GM12878 (cell line): ENCODE measurements around the gene OR2V1. TPM values are rescaled to one million over a fixed set of nuclear protein-coding genes. Genes with fewer than 3 reads are reported as not detected.

ENCODE experiments used
- ATAC-seq: fragments of 200-7000 bp; cut with Tn5 transposase; 3 replicates; pipeline ENCODE4 v1.9.1; 2020; ENCODE audit warnings: mild to moderate bottlenecking, moderate library complexity
- BruUV-seq: library from RNA; stranded (reverse); fragments of 400-500 nt; replicated peaks from 2 replicates; lab custom pipeline; 2021; lab: Mats Ljungman, UMichigan
- CTCF ChIA-PET: fragments of 300-600 bp; sonication (Branson Sonifier 250); formaldehyde crosslinking; extraction: SDS; loops from one replicate; lab custom pipeline; 2021; ENCODE audit warnings: inconsistent platforms; lab: Yijun Ruan, JAX
- POLR2A ChIA-PET: fragments of 350-600 bp; formaldehyde crosslinking; extraction: SDS; loops from one replicate; lab custom pipeline; 2021; ENCODE audit warnings: inconsistent platforms; lab: Charles Lee
- RAD21 ChIA-PET: fragments of 300-600 bp; sonication (Branson Sonifier 250); formaldehyde crosslinking; loops from one replicate; lab custom pipeline; 2023; ENCODE audit warnings: antibody characterized with exemption; ENCODE audit not compliant: unreplicated experiment; lab: Charles Lee
- SMC1A ChIA-PET: fragments of 300-600 bp; sonication (Branson Sonifier 250); formaldehyde crosslinking; loops from one replicate; lab custom pipeline; 2023; ENCODE audit not compliant: unreplicated experiment, uncharacterized antibody; lab: Charles Lee
- DNase-seq: peaks from one replicate; pipeline ENCODE4 v3.0.0-alpha.2; 2011; ENCODE audit warnings: low read depth, low spot score
- FAIRE-seq: peaks from 3 replicates; lab custom pipeline; 2011; peaks lifted over from hg19 to GRCh38; lab: Jason Lieb, UNC
- H2AFZ ChIP-seq: 2 replicates; pipeline ENCODE4 v1.6.0; 2011; ENCODE audit warnings: low read depth, low read length, control low read depth; ENCODE audit not compliant: control insufficient read depth
- H3K27ac ChIP-seq: 2 replicates; pipeline ENCODE4 v1.5.1; 2011; ENCODE audit warnings: control low read depth; ENCODE audit not compliant: control insufficient read depth, insufficient read depth
- H3K27me3 ChIP-seq, 2 experiments: replicated peaks in 1 of 2; 2 replicates each; pipeline versions ENCODE4 v1.6.0 to v1.6.1; 2011; ENCODE audit warnings: low read length in 1 of 2; ENCODE audit not compliant: control insufficient read depth in 2 of 2, insufficient read depth in 2 of 2
- H3K36me3 ChIP-seq, 2 experiments: 2 replicates each; pipeline ENCODE4 v1.5.1; 2011; ENCODE audit warnings: low read length in 1 of 2; ENCODE audit not compliant: control insufficient read depth in 2 of 2, insufficient read depth in 2 of 2
- H3K4me1 ChIP-seq: 2 replicates; pipeline ENCODE4 v1.6.1; 2011; ENCODE audit warnings: mild to moderate bottlenecking, low read length, moderate library complexity, mixed read lengths; ENCODE audit not compliant: control insufficient read depth, insufficient read depth
- H3K4me2 ChIP-seq: 2 replicates; pipeline ENCODE4 v1.6.0; 2011; ENCODE audit warnings: control low read depth; ENCODE audit not compliant: control insufficient read depth, insufficient read depth
- H3K4me3 ChIP-seq: fragments of 200-600 bp; sonication (generic); 2 replicates; pipeline ENCODE4 v1.5.1; 2016
- H3K79me2 ChIP-seq: 2 replicates; pipeline ENCODE4 v1.6.0; 2011; ENCODE audit warnings: low read length; ENCODE audit not compliant: control insufficient read depth, insufficient read depth
- H3K9ac ChIP-seq: 2 replicates; pipeline ENCODE4 v1.8.0; 2011; ENCODE audit warnings: low read length, control low read depth, mixed read lengths; ENCODE audit not compliant: control insufficient read depth, insufficient read depth
- H3K9me3 ChIP-seq: replicated peaks from 3 replicates; pipeline ENCODE4 v1.5.1; 2011; ENCODE audit warnings: mild to moderate bottlenecking, low read length; ENCODE audit not compliant: control insufficient read depth, insufficient read depth
- H4K20me1 ChIP-seq: 2 replicates; pipeline ENCODE4 v1.6.0; 2011; ENCODE audit not compliant: control insufficient read depth, insufficient read depth
- ATF7 ChIP-seq: fragments of 450-650 bp; IDR thresholded peaks from 2 replicates; pipeline ENCODE4 v1.6.1; 2016; ENCODE audit warnings: low read depth, mild to moderate bottlenecking
- CHD4 ChIP-seq: fragments of 200-600 bp; sonication (generic); IDR thresholded peaks from 2 replicates; pipeline ENCODE4 v1.6.1; 2016; ENCODE audit warnings: mild to moderate bottlenecking
- ESRRA ChIP-seq: IDR thresholded peaks from 2 replicates; pipeline ENCODE4 v1.6.1; 2012; ENCODE audit warnings: mild to moderate bottlenecking, low read length, improper control_type of control experiment
- HDAC6 ChIP-seq: fragments of 200-600 bp; sonication (generic); IDR thresholded peaks from one replicate; pipeline ENCODE4 v1.8.0; 2017; ENCODE audit warnings: antibody characterized with exemption; ENCODE audit not compliant: unreplicated experiment
- MEF2B ChIP-seq: fragments of 450-650 bp; IDR thresholded peaks from 2 replicates; pipeline ENCODE4 v1.6.1; 2018; ENCODE audit warnings: mild to moderate bottlenecking, moderate library complexity; ENCODE audit not compliant: partially characterized antibody, poor library complexity, severe bottlenecking
- MYC ChIP-seq: IDR thresholded peaks from 2 replicates; pipeline ENCODE4 v1.6.1; 2011; ENCODE audit warnings: mild to moderate bottlenecking, low read length, moderate library complexity, inconsistent platforms; ENCODE audit not compliant: insufficient read depth, insufficient replicate concordance, insufficient read length, severe bottlenecking
- NBN ChIP-seq: fragments of 450-650 bp; IDR thresholded peaks from 2 replicates; pipeline ENCODE4 v1.6.1; 2016
- NKRF ChIP-seq: fragments of 450-650 bp; conservative IDR thresholded peaks from 2 replicates; pipeline ENCODE4 v1.6.1; 2017; ENCODE audit warnings: mild to moderate bottlenecking, moderate library complexity
- SPI1 ChIP-seq: IDR thresholded peaks from 2 replicates; pipeline ENCODE4 v1.6.1; 2011; ENCODE audit warnings: low read depth, mild to moderate bottlenecking, low read length, moderate library complexity, borderline replicate concordance; ENCODE audit not compliant: insufficient read depth
- TARDBP ChIP-seq: IDR thresholded peaks from 2 replicates; pipeline ENCODE4 v1.6.1; 2016; ENCODE audit warnings: borderline replicate concordance
- USF1 ChIP-seq: IDR thresholded peaks from 2 replicates; pipeline ENCODE4 v1.6.1; 2011; ENCODE audit warnings: borderline replicate concordance, low read depth, mild to moderate bottlenecking, moderate library complexity, mixed read lengths, low read length; ENCODE audit not compliant: insufficient read depth; ENCODE audit errors: extremely low read length
- ZNF384 ChIP-seq: IDR thresholded peaks from 2 replicates; pipeline ENCODE4 v1.6.1; 2012; ENCODE audit warnings: low read depth, mild to moderate bottlenecking, low read length, improper control_type of control experiment, borderline replicate concordance
- WGBS: methylation state at CpG from one replicate; pipeline ENCODE4 v1.1.6; 2016; ENCODE audit warnings: low lambda C conversion rate; ENCODE audit not compliant: insufficient replicate concordance, insufficient coverage; ENCODE audit errors: missing lambda C conversion rate; 5-methylcytosine and 5-hydroxymethylcytosine counted together
- in situ Hi-C: fragments of 300-500 bp; cut with MboI; formaldehyde crosslinking; loops from 9 replicates; pipeline ENCODE4 v1.14.3; 2018; ENCODE audit warnings: mixed read lengths
- intact Hi-C: fragments of 100-400 bp; cut with micrococcal nuclease; formaldehyde crosslinking; loops from one replicate; pipeline ENCODE4 v1.14.2; 2022; ENCODE audit not compliant: unreplicated experiment
- polyA plus RNA-seq, 11 experiments: library from polyadenylated mRNA; depleted of rRNA in 4 of 11; unstranded in 6 of 11; stranded (reverse) in 5 of 11; fragments of >200 nt; fragmentation: Nextera tagmentation in 4 of 11; fragmentation: Illumina TruSeq in 1 of 11; extraction: Ambion mirVana in 4 of 11; extraction: Trizol in 1 of 11; gene quantifications; 1 replicate in 1 of 11; 2 replicates in 10 of 11; pipeline versions ENCODE4 v1.2.1 to v1.2.3, GENCODE V29; 2011 to 2016; ENCODE audit warnings: inconsistent platforms in 2 of 11, missing spikeins in 2 of 11, low read depth in 1 of 11
- total RNA-seq, 4 experiments: library from RNA; depleted of rRNA in 3 of 4; stranded (reverse); fragments of >200 nt in 3 of 4; fragmentation: Illumina TruSeq in 1 of 4; extraction: Trizol in 1 of 4; gene quantifications; 2 replicates each; pipeline versions ENCODE4 v1.2.1 to v1.2.3, GENCODE V29; 2013 to 2021

Gene OR2V1
- total and polyA plus RNA-seq, 10 of the 15 experiments (the other 5 are each of a cell fraction or from before 2014, with no cell fraction given), result 0.20 to 4.4 TPM; not detected in 8

- in situ Hi-C loops, result no loop called here
- RAD21 ChIA-PET, result interaction anchor here (0.9 to 2.3 kb wide), 12 partner anchors 9 to 363 kb away, joined by 3 to 14 read pairs (median 4); partner anchors contain the start of gene ZFP62
- TF ChIP-seq HDAC6, result no peak
- TF ChIP-seq ATF7, result peak; percentile 28; the same call in 1 of the 2 replicates
- H3K4me3 ChIP-seq, result peak overlapping the region; percentile 7; the same call in 1 of the 2 replicates
- intact Hi-C loops, result no loop called here
- no peak for DNase-seq
- H3K27me3 ChIP-seq, result no peaks in the 10 kb centered on the region
- WGBS, result 33% methylated on average over 14 of the region's 14 CpGs
- H4K20me1 ChIP-seq, result no peaks in the 10 kb centered on the region
- peaks cover 32% of the 10 kb centered on the region for H3K4me1 ChIP-seq
- POLR2A ChIA-PET, result interaction anchor here (1.1 to 1.6 kb wide), 5 partner anchors 11 to 356 kb away, joined by 3 to 8 read pairs (median 5); no protein-coding TSS in a partner anchor
- no peaks in the 10 kb centered on the region for H3K9me3 ChIP-seq
- H3K9ac ChIP-seq, result no peak overlapping the region
- no peaks in the 10 kb centered on the region for H3K36me3 ChIP-seq
- H3K79me2 ChIP-seq, result no peaks in the 10 kb centered on the region
- SMC1A ChIA-PET, result interaction anchor here (0.8 to 2.6 kb wide), 18 partner anchors 8 to 402 kb away, joined by 3 to 17 read pairs (median 4); no protein-coding TSS in a partner anchor
- H3K27ac ChIP-seq, result no peak overlapping the region
- H2AFZ ChIP-seq, result peak overlapping the region; percentile 45
- ATAC-seq, result no peak
- FAIRE-seq, result no peak
- CTCF ChIA-PET, result interaction anchor here (0.6 to 4.5 kb wide), 24 partner anchors 8 to 386 kb away, joined by 3 to 37 read pairs (median 4); partner anchors contain the start of gene BTNL9
- H3K4me2 ChIP-seq, result peak overlapping the region; percentile 76
- no TSS peak for BruUV-seq
Observed at GRCh38 chr5:181168595-181169118, 37.7 kb upstream of the OR2V1 start.

GRCh38 chr5:181167814-181168488, 37.0 kb upstream of the OR2V1 start:
- no peak for DNase-seq
- Histone ChIP-seq H3K36me3 (no peaks in the 10 kb centered on the region), H3K79me2 (no peaks in the 10 kb centered on the region), H3K9me3 (no peaks in the 10 kb centered on the region), H3K4me2 (peak overlapping the region; percentile 76), H2AFZ (no peak overlapping the region), H4K20me1 (no peaks in the 10 kb centered on the region), H3K27me3 (no peaks in the 10 kb centered on the region), H3K27ac (no peak overlapping the region), H3K4me1 (peaks cover 32% of the 10 kb centered on the region), H3K9ac (no peak overlapping the region), H3K4me3 (no peak overlapping the region)
- in situ Hi-C loops, result no loop called here
- ChIA-PET CTCF (interaction anchor here (0.8 to 4.5 kb wide), 26 partner anchors 9 to 386 kb away, joined by 3 to 37 read pairs (median 4); partner anchors contain the start of gene BTNL9), POLR2A (interaction anchor here (1.1 to 1.6 kb wide), 5 partner anchors 11 to 355 kb away, joined by 3 to 8 read pairs (median 5); no protein-coding TSS in a partner anchor), RAD21 (interaction anchor here (0.9 to 2.3 kb wide), 14 partner anchors 10 to 362 kb away, joined by 3 to 14 read pairs (median 4); partner anchors contain the start of gene ZFP62), SMC1A (interaction anchor here (0.8 to 2.6 kb wide), 17 partner anchors 9 to 401 kb away, joined by 3 to 17 read pairs (median 4); no protein-coding TSS in a partner anchor)
- intact Hi-C loops, result no loop called here
- peak; percentile 43 for ATAC-seq
- no TSS peak for BruUV-seq
- no peak for FAIRE-seq
- WGBS, result under 1% methylated on average over 11 of the region's 11 CpGs
- no peak for TF ChIP-seq NKRF
- no peak for TF ChIP-seq USF1
- no peak for TF ChIP-seq MYC
- no peak for TF ChIP-seq NBN
- TF ChIP-seq MEF2B, result no peak
- TF ChIP-seq SPI1, result no peak
- TF ChIP-seq ZNF384, result no peak
- no peak for TF ChIP-seq TARDBP
- TF ChIP-seq ESRRA, result no peak
- no peak for TF ChIP-seq CHD4
